GM21423 (cell line): ENCODE measurements around the gene ZNF141.
"Not testable (repeated sequence)": the region's sequence is repeated elsewhere in the genome, so short reads cannot be mapped to it uniquely, and the experiment has no call there.

ENCODE experiments used
- ATAC-seq: cut with Tn5 transposase; IDR thresholded peaks from one replicate; pipeline ENCODE4 v1.9.1; 2021; ENCODE audit warnings: mild to moderate bottlenecking, moderate library complexity; ENCODE audit not compliant: unreplicated experiment

Gene ZNF141

GRCh38 chr4:337143-337931 lies at the start of gene ZNF141:
TSS of gene ZNF141 (plus strand) at chr4:337814. CDS start at chr4:337984, 170 bp downstream.
- peak; percentile 92 for ATAC-seq

GRCh38 chr4:288891-289290 lies 48.7 kb upstream of the ZNF141 start:
- no peak for ATAC-seq

GRCh38 chr4:294732-295131 lies 42.9 kb upstream of the ZNF141 start:
- no peak for ATAC-seq

GRCh38 chr4:302381-302780 lies 35.2 kb upstream of the ZNF141 start:
- no peak for ATAC-seq

- not testable (repeated sequence) for ATAC-seq
Measured at GRCh38 chr4:304516-304915, 33.1 kb upstream of the ZNF141 start.

- no peak for ATAC-seq
Measured at GRCh38 chr4:304969-305680, 32.5 kb upstream of the ZNF141 start, which contains the start of gene ZNF732. TSS of gene ZNF732 (minus strand) at chr4:305474. CDS start at chr4:305310, 164 bp downstream.

- ATAC-seq: peak; percentile 69
Measured at GRCh38 chr4:306551-306961, 31.1 kb upstream of the ZNF141 start.

GRCh38 chr4:309807-310206 lies 27.8 kb upstream of the ZNF141 start:
- ATAC-seq: no peak

- no peak for ATAC-seq
Measured at GRCh38 chr4:314296-314903, 23.2 kb upstream of the ZNF141 start.

GRCh38 chr4:328729-329128 lies 8.9 kb upstream of the ZNF141 start:
- no peak for ATAC-seq

- ATAC-seq: no peak
Measured at GRCh38 chr4:335515-335914, 2.1 kb upstream of the ZNF141 start.

GRCh38 chr4:336099-336892 lies 1.3 kb upstream of the ZNF141 start:
- ATAC-seq: peak; percentile 0

GRCh38 chr4:336893-337142 lies 796 bp upstream of the ZNF141 start:
- ATAC-seq: peak; percentile 3

GRCh38 chr4:337932-338758 lies 531 bp downstream of the ZNF141 start:
- ATAC-seq: peak; percentile 16

- ATAC-seq: no peak
Measured at GRCh38 chr4:338759-339097, 1.1 kb downstream of the ZNF141 start.

- ATAC-seq: no peak
Measured at GRCh38 chr4:340011-340410, 2.4 kb downstream of the ZNF141 start.

GRCh38 chr4:373062-373839 lies 35.6 kb downstream of the ZNF141 start:
- ATAC-seq: no peak

- ATAC-seq: no peak
Measured at GRCh38 chr4:374298-375160, 36.9 kb downstream of the ZNF141 start.
